IMR-90 (cell line): ENCODE measurements around the gene GNPTG. TPM values are rescaled to one million over a fixed set of nuclear protein-coding genes. Genes with fewer than 3 reads are reported as not detected.

Experiments used
- ATAC-seq: fragments of 200-7000 bp; cut with Tn5 transposase; 2 replicates; pipeline ENCODE4 v1.9.1; 2020; ENCODE audit warnings: low read depth, mild to moderate bottlenecking, moderate library complexity
- BruUV-seq: library from RNA; stranded (reverse); fragments of 400-500 nt; replicated peaks from 2 replicates; lab custom pipeline; 2021; lab: Mats Ljungman, UMichigan
- CTCF ChIA-PET: fragments of 300-600 bp; formaldehyde crosslinking; extraction: SDS; loops from one replicate; lab custom pipeline; 2021; ENCODE audit warnings: antibody characterized with exemption; lab: Yijun Ruan, JAX
- POLR2A ChIA-PET: fragments of 300-600 bp; sonication (Branson Sonifier 250); formaldehyde crosslinking; loops from one replicate; lab custom pipeline; 2022; ENCODE audit warnings: antibody characterized with exemption; ENCODE audit not compliant: unreplicated experiment; lab: Charles Lee
- DNase-seq: peaks from one replicate; pipeline ENCODE4 v3.0.0; 2013
- H2AFZ ChIP-seq: replicated peaks from 2 replicates; pipeline ENCODE3; 2013; ENCODE audit warnings: low read length, mild to moderate bottlenecking; ENCODE audit not compliant: poor library complexity
- H2AK5ac ChIP-seq: 2 replicates; pipeline ENCODE4 v1.6.1; 2013; ENCODE audit warnings: low read depth, low read length, inconsistent platforms
- H2AK9ac ChIP-seq: replicated peaks from 2 replicates; pipeline ENCODE3; 2013; ENCODE audit warnings: mild to moderate bottlenecking, low read depth, low read length, moderate library complexity; ENCODE audit not compliant: poor library complexity
- H2BK120ac ChIP-seq: 2 replicates; pipeline ENCODE4 v1.6.1; 2013; ENCODE audit warnings: low read depth, low read length, inconsistent platforms
- H2BK15ac ChIP-seq: 3 replicates; pipeline ENCODE4 v1.6.1; 2013; ENCODE audit warnings: low read depth, low read length, inconsistent platforms
- H2BK20ac ChIP-seq: 2 replicates; pipeline ENCODE4 v1.6.1; 2013; ENCODE audit warnings: low read depth, mild to moderate bottlenecking, inconsistent platforms, low read length, moderate library complexity
- H2BK5ac ChIP-seq: 2 replicates; pipeline ENCODE4 v1.6.1; 2013; ENCODE audit warnings: mild to moderate bottlenecking, low read depth, low read length, inconsistent platforms; ENCODE audit not compliant: poor library complexity, severe bottlenecking
- H3K14ac ChIP-seq: replicated peaks from 2 replicates; pipeline ENCODE4 v1.6.1; 2013; ENCODE audit warnings: low read depth, low read length, inconsistent platforms
- H3K18ac ChIP-seq: 2 replicates; pipeline ENCODE4 v1.6.1; 2013; ENCODE audit warnings: low read depth, low read length, control low read depth
- H3K23ac ChIP-seq: 2 replicates; pipeline ENCODE4 v1.6.1; 2013; ENCODE audit warnings: low read depth, low read length, inconsistent platforms
- H3K27ac ChIP-seq: 2 replicates; pipeline ENCODE4 v1.5.1; 2013; ENCODE audit warnings: mild to moderate bottlenecking, control low read depth, low read length; ENCODE audit not compliant: insufficient read depth
- H3K27me3 ChIP-seq: 2 replicates; pipeline ENCODE4 v1.6.1; 2013; ENCODE audit warnings: low read length; ENCODE audit not compliant: control insufficient read depth, insufficient read depth
- H3K36me3 ChIP-seq: 2 replicates; pipeline ENCODE4 v1.6.1; 2013; ENCODE audit warnings: low read length, mixed read lengths; ENCODE audit not compliant: control insufficient read depth, insufficient read depth
- H3K4ac ChIP-seq: 2 replicates; pipeline ENCODE4 v1.6.1; 2013; ENCODE audit warnings: low read depth, low read length, inconsistent platforms
- H3K4me1 ChIP-seq: 2 replicates; pipeline ENCODE4 v1.6.1; 2013; ENCODE audit warnings: low read length, mixed read lengths; ENCODE audit not compliant: control insufficient read depth, insufficient read depth
- H3K4me2 ChIP-seq: 2 replicates; pipeline ENCODE4 v1.6.1; 2013; ENCODE audit warnings: low read depth, mild to moderate bottlenecking, control low read depth, low read length, moderate library complexity
- H3K4me3 ChIP-seq: 2 replicates; pipeline ENCODE4 v1.5.1; 2013; ENCODE audit warnings: low read depth, mild to moderate bottlenecking, control low read depth, low read length, moderate library complexity; ENCODE audit not compliant: insufficient read depth
- H3K56ac ChIP-seq: 2 replicates; pipeline ENCODE4 v1.6.1; 2013; ENCODE audit warnings: low read length, inconsistent platforms; ENCODE audit not compliant: insufficient read depth; ENCODE audit errors: extremely low read depth
- H3K79me1 ChIP-seq, 2 experiments: 2 replicates each; pipeline ENCODE4 v1.6.1; 2013; ENCODE audit warnings: low read length in 2 of 2, inconsistent platforms in 1 of 2, low read depth in 1 of 2
- H3K9ac ChIP-seq: 2 replicates; pipeline ENCODE4 v1.6.1; 2013; ENCODE audit warnings: low read depth, low read length, control low read depth
- H3K9me1 ChIP-seq: 2 replicates; pipeline ENCODE4 v1.6.1; 2013; ENCODE audit warnings: low read length, inconsistent platforms; ENCODE audit not compliant: insufficient read depth
- H3K9me3 ChIP-seq: 2 replicates; pipeline ENCODE4 v1.6.1; 2013; ENCODE audit warnings: low read length; ENCODE audit not compliant: control insufficient read depth, insufficient read depth
- H4K20me1 ChIP-seq: 2 replicates; pipeline ENCODE4 v1.6.1; 2013; ENCODE audit warnings: low read length, inconsistent platforms; ENCODE audit not compliant: insufficient read depth
- H4K5ac ChIP-seq: 2 replicates; pipeline ENCODE4 v1.6.1; 2013; ENCODE audit warnings: mild to moderate bottlenecking, low read depth, low read length, control low read depth
- H4K8ac ChIP-seq, 2 experiments: 2 replicates each; pipeline ENCODE4 v1.6.1; 2013; ENCODE audit warnings: low read depth in 2 of 2, low read length in 2 of 2, control low read depth in 1 of 2, inconsistent platforms in 1 of 2
- H4K91ac ChIP-seq: 2 replicates; pipeline ENCODE4 v1.6.1; 2013; ENCODE audit warnings: low read depth, low read length, inconsistent platforms; ENCODE audit not compliant: insufficient read depth
- BHLHE40 ChIP-seq: fragments of 150-350 bp; IDR thresholded peaks from 2 replicates; pipeline ENCODE4 v1.6.1; 2016; ENCODE audit warnings: mild to moderate bottlenecking, low read depth, low read length
- CTCF ChIP-seq: conservative IDR thresholded peaks from 2 replicates; pipeline ENCODE4 v1.5.1; 2012; ENCODE audit warnings: mild to moderate bottlenecking, low read depth, low read length, improper control_type of control experiment
- FOS ChIP-seq: fragments of 150-350 bp; IDR thresholded peaks from 2 replicates; pipeline ENCODE4 v1.6.1; 2016; ENCODE audit warnings: low read depth, low read length
- MAZ ChIP-seq: IDR thresholded peaks from 2 replicates; pipeline ENCODE4 v1.6.1; 2012; ENCODE audit warnings: low read depth, mild to moderate bottlenecking, low read length, improper control_type of control experiment, moderate library complexity, borderline replicate concordance
- NFE2L2 ChIP-seq: fragments of 150-350 bp; IDR thresholded peaks from 2 replicates; pipeline ENCODE4 v1.6.1; 2016; ENCODE audit warnings: low read depth, mild to moderate bottlenecking, low read length
- RFX5 ChIP-seq: IDR thresholded peaks from 2 replicates; pipeline ENCODE4 v1.8.0; 2012; ENCODE audit warnings: low read depth, mild to moderate bottlenecking, low read length, moderate library complexity
- USF2 ChIP-seq: fragments of 150-350 bp; IDR thresholded peaks from 2 replicates; pipeline ENCODE4 v1.6.1; 2017; ENCODE audit warnings: mild to moderate bottlenecking, antibody characterized with exemption, low read length, low read depth
- WGBS, 2 experiments: methylation state at CpG; one replicate each; pipeline versions ENCODE4 v1.1.5 to v1.1.7; 2013; ENCODE audit warnings: missing lambda C conversion rate in 2 of 2; ENCODE audit not compliant: insufficient read length in 1 of 2; ENCODE audit errors: extremely low coverage in 2 of 2; 5-methylcytosine and 5-hydroxymethylcytosine counted together
- dilution Hi-C: fragments of 300-500 bp; cut with HindIII; formaldehyde crosslinking; loops from one replicate; pipeline ENCODE4 v1.14.3; 2018; ENCODE audit warnings: low sequenced_read_pairs; ENCODE audit not compliant: unreplicated experiment
- in situ Hi-C: fragments of 300-500 bp; cut with MboI; formaldehyde crosslinking; loops from 3 replicates; pipeline ENCODE4 v1.14.3; 2019; ENCODE audit warnings: low sequenced_read_pairs, inconsistent platforms, mixed read lengths
- intact Hi-C: fragments of 100-400 bp; cut with micrococcal nuclease; formaldehyde crosslinking; loops from 2 replicates; pipeline ENCODE4 v1.10.0; 2022
- polyA plus RNA-seq, 3 experiments: library from polyadenylated mRNA; depleted of rRNA; stranded (reverse); fragments of >200 nt; gene quantifications; 2 replicates each; pipeline ENCODE4 v1.2.3, GENCODE V29; 2012; ENCODE audit warnings: low replicate concordance in 1 of 3
- total RNA-seq: library from RNA; depleted of rRNA; stranded (reverse); fragments of >200 nt; gene quantifications from 2 replicates; pipeline ENCODE4 v1.2.3, GENCODE V29; 2012

The GNPTG gene
- total and polyA plus RNA-seq, 2 of the 4 experiments (the other 2 are of a cell fraction): 14.9 to 70.8 TPM

- no peak for TF ChIP-seq RFX5
Measured at GRCh38 chr16:1356061-1356900, 4.5 kb downstream of the GNPTG start (continued).

- ChIA-PET CTCF (no interaction called here), POLR2A (no interaction called here)
- Histone ChIP-seq H3K79me1 (peaks cover 18 to 82% of the 10 kb centered on the region in 2 experiments), H3K14ac (no peak overlapping the region), H2BK20ac (no peak overlapping the region), H3K23ac (0 out of 2 replicates have a peak overlapping the region, but pooled peaks have one; percentile 16), H2AK9ac (no peak overlapping the region), H3K4me1 (peaks cover 5% of the 10 kb centered on the region; the same call in 1 of the 2 replicates), H3K4me3 (no peak overlapping the region), H2AFZ (no peak overlapping the region), H3K4me2 (no peak overlapping the region), H2AK5ac (no peak overlapping the region), H2BK5ac (no peak overlapping the region), H3K18ac (no peak overlapping the region), H3K56ac (no peak overlapping the region), H3K27ac (no peak overlapping the region), H3K27me3 (no peaks in the 10 kb centered on the region), H4K5ac (no peak overlapping the region), H3K9me1 (peaks cover 7% of the 10 kb centered on the region), H4K8ac (no peak overlapping the region), H2BK15ac (no peak overlapping the region), H2BK120ac (no peak overlapping the region), H3K36me3 (peaks cover 24% of the 10 kb centered on the region), H3K9me3 (no peaks in the 10 kb centered on the region), H3K9ac (no peak overlapping the region), H4K20me1 (peaks cover 41% of the 10 kb centered on the region), H3K4ac (no peak overlapping the region), H4K91ac (no peak overlapping the region)
- dilution Hi-C loops (no loop called here), intact Hi-C loops (no loop called here), in situ Hi-C loops (no loop called here)
- 79% methylated on average over 12 of the region's 19 CpGs; no CpG with 5 or more reads in 1 of the 2 experiments for WGBS, 2 experiments
- ATAC-seq: peak; percentile 22; the same call in 1 of the 2 replicates
- DNase-seq: peak; percentile 28
- TF ChIP-seq CTCF: no peak
- no peak for TF ChIP-seq MAZ
- no peak for TF ChIP-seq FOS
- no peak for TF ChIP-seq RFX5
- no peak for TF ChIP-seq NFE2L2
- TF ChIP-seq BHLHE40: no peak
- no peak for TF ChIP-seq USF2
- no TSS peak for BruUV-seq
Measured at GRCh38 chr16:1357906-1358566, 6.3 kb downstream of the GNPTG start.
